Natural killer cell (primary cell): ENCODE data around the gene SURF4. TPM values are rescaled to one million over a fixed set of nuclear protein-coding genes. Genes with fewer than 3 reads are reported as not detected.
A peak's percentile ranks its signal among the peaks of the same experiment; 100 is the strongest.

ENCODE experiments used
- ATAC-seq, 3 donors: fragments of 150-1000 bp in 2 of 3; fragments of 200-7000 bp in 1 of 3; cut with Tn5 transposase; 1 replicate in 1 of 3; 2 replicates in 2 of 3; pipeline ENCODE4 v1.10.0; 2021; ENCODE audit warnings: mild to moderate bottlenecking in 2 of 3, moderate library complexity in 2 of 3
- DNase-seq, 2 donors: peaks; one replicate each; pipeline versions ENCODE4 v3.0.0 to v3.0.0-alpha.2; 2013 to 2021; ENCODE audit warnings: mixed read lengths in 1 of 2
- H3K27ac ChIP-seq: one replicate; pipeline ENCODE4 v1.5.1; 2013; ENCODE audit warnings: mild to moderate bottlenecking, low read length
- H3K27me3 ChIP-seq: one replicate; pipeline ENCODE4 v1.6.1; 2013; ENCODE audit warnings: low read length; ENCODE audit not compliant: control insufficient read depth, insufficient read depth
- H3K36me3 ChIP-seq: one replicate; pipeline ENCODE4 v1.6.1; 2013; ENCODE audit warnings: low read length; ENCODE audit not compliant: control insufficient read depth, insufficient read depth
- H3K4me1 ChIP-seq: one replicate; pipeline ENCODE4 v1.6.1; 2013; ENCODE audit warnings: low read length; ENCODE audit not compliant: control insufficient read depth, insufficient read depth
- H3K4me3 ChIP-seq: one replicate; pipeline ENCODE4 v1.5.1; 2013; ENCODE audit warnings: low read length
- H3K9me3 ChIP-seq: one replicate; pipeline ENCODE4 v1.6.1; 2013; ENCODE audit warnings: low read length; ENCODE audit not compliant: control insufficient read depth, insufficient read depth
- H3K27ac Mint-ChIP-seq, 2 donors: one replicate each; pipeline ENCODE4 v1.8.0; 2022; ENCODE audit warnings: mild to moderate bottlenecking in 2 of 2, mixed read lengths in 2 of 2, moderate library complexity in 1 of 2
- H3K27me3 Mint-ChIP-seq, 2 donors: one replicate each; pipeline ENCODE4 v1.8.0; 2022; ENCODE audit warnings: low read depth in 2 of 2, mixed read lengths in 2 of 2
- H3K36me3 Mint-ChIP-seq: one replicate; pipeline ENCODE4 v1.8.0; 2022; ENCODE audit warnings: mixed read lengths
- H3K4me1 Mint-ChIP-seq, 2 donors: one replicate each; pipeline ENCODE4 v1.8.0; 2022; ENCODE audit warnings: mixed read lengths in 2 of 2
- H3K4me3 Mint-ChIP-seq: one replicate; pipeline ENCODE4 v1.8.0; 2022; ENCODE audit warnings: mild to moderate bottlenecking, moderate library complexity, mixed read lengths
- H3K9me3 Mint-ChIP-seq, 2 donors: one replicate each; pipeline ENCODE4 v1.8.0; 2022; ENCODE audit warnings: mixed read lengths in 2 of 2
- WGBS: methylation state at CpG from one replicate; pipeline ENCODE4 v1.1.7; 2013; ENCODE audit warnings: missing lambda C conversion rate; ENCODE audit not compliant: insufficient coverage; 5-methylcytosine and 5-hydroxymethylcytosine counted together
- intact Hi-C: fragments of 100-400 bp; cut with micrococcal nuclease; formaldehyde crosslinking; loops from one replicate; pipeline ENCODE4 v1.14.2; 2022
- total RNA-seq, 4 donors: library from RNA; stranded (reverse); fragments of 120-200 nt in 1 of 4; gene quantifications; one replicate each; pipeline versions ENCODE4 v1.2.3 to v1.2.4, GENCODE V29; 2013 to 2022
- TF ChIP-seq, protein P1 (sequence below): fragments of 200-600 bp; IDR thresholded peaks from one replicate; pipeline ENCODE4 v1.8.0; 2022; ENCODE audit warnings: antibody characterized with exemption

The SURF4 gene
- total RNA-seq, 3 donors from 2014 or later (not counting 1 experiment from before 2014, with no cell fraction given): 111 to 135 (median 114) TPM

DNA sequence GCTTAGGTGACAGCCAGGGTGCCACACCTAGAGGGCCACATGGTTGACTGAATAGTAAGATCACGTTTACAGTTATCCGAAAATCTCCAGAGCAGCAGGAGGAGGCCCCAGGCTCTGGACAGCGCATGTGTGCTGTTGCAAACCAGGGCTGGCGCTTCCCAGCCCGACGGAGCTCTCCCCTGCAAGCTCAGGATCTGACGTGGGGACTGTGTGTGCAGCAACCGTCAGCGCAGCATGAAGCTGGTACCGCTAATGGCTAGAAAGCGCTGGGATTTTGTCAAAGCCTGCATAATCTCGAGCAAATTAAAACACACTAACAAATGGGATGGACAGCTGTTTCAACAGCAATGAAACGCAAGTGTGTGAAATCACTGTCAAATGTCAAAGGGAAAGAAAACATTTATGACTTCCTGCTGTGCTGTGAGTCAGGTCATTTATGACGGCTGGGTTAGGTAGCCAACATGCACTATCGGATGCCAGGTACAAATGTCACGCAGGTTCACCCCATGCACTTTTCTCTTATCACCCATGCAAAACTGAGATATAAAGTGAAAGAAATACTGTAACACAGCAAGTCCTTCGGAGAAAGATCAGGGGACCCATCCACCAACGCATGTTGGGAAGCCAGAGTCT is 7.5 kb downstream of the SURF4 start:
- peaks cover 61 to 73% of the 10 kb centered on the region in 2 donors for H3K4me1 Mint-ChIP-seq
- no peaks in the 10 kb centered on the region for H3K27me3 Mint-ChIP-seq
- H3K36me3 Mint-ChIP-seq: peaks cover 6% of the 10 kb centered on the region
- intact Hi-C loops: no loop called here
- peak overlapping the region; percentile 45 for H3K4me3 Mint-ChIP-seq
- peak overlapping the region; percentile 90 to 96 for H3K27ac Mint-ChIP-seq
- H3K36me3 ChIP-seq: peaks cover 50% of the 10 kb centered on the region
- 83% methylated on average over 18 of the region's 18 CpGs for WGBS
- ATAC-seq: no peak
- TF ChIP-seq, protein P1, sequence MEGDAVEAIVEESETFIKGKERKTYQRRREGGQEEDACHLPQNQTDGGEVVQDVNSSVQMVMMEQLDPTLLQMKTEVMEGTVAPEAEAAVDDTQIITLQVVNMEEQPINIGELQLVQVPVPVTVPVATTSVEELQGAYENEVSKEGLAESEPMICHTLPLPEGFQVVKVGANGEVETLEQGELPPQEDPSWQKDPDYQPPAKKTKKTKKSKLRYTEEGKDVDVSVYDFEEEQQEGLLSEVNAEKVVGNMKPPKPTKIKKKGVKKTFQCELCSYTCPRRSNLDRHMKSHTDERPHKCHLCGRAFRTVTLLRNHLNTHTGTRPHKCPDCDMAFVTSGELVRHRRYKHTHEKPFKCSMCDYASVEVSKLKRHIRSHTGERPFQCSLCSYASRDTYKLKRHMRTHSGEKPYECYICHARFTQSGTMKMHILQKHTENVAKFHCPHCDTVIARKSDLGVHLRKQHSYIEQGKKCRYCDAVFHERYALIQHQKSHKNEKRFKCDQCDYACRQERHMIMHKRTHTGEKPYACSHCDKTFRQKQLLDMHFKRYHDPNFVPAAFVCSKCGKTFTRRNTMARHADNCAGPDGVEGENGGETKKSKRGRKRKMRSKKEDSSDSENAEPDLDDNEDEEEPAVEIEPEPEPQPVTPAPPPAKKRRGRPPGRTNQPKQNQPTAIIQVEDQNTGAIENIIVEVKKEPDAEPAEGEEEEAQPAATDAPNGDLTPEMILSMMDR: no peak
- H3K4me1 ChIP-seq: peaks cover 65% of the 10 kb centered on the region
- no peaks in the 10 kb centered on the region for H3K27me3 ChIP-seq
- H3K9me3 Mint-ChIP-seq: no peaks in the 10 kb centered on the region
- DNase-seq: no peak
- H3K27ac ChIP-seq: no peak overlapping the region
- H3K9me3 ChIP-seq: no peaks in the 10 kb centered on the region
- no peak overlapping the region for H3K4me3 ChIP-seq

- no peaks in the 10 kb centered on the region for H3K27me3 Mint-ChIP-seq
- Histone ChIP-seq H3K27me3 (no peaks in the 10 kb centered on the region), H3K27ac (no peak overlapping the region), H3K36me3 (peaks cover 51% of the 10 kb centered on the region), H3K9me3 (no peaks in the 10 kb centered on the region), H3K4me3 (no peak overlapping the region), H3K4me1 (peaks cover 60% of the 10 kb centered on the region)
- 92% methylated on average over 10 of the region's 10 CpGs for WGBS
- H3K9me3 Mint-ChIP-seq: no peaks in the 10 kb centered on the region
- TF ChIP-seq, protein P1: no peak
- H3K4me3 Mint-ChIP-seq: no peak overlapping the region
- peaks cover 63 to 74% of the 10 kb centered on the region in 2 donors for H3K4me1 Mint-ChIP-seq
- DNase-seq (no peak), ATAC-seq (no peak)
- no peak overlapping the region for H3K27ac Mint-ChIP-seq
- peaks cover 7% of the 10 kb centered on the region for H3K36me3 Mint-ChIP-seq
- intact Hi-C loops: no loop called here
These were observed 8.1 kb downstream of the SURF4 start for GRCh38 chr9:133367778-133368177.

DNA sequence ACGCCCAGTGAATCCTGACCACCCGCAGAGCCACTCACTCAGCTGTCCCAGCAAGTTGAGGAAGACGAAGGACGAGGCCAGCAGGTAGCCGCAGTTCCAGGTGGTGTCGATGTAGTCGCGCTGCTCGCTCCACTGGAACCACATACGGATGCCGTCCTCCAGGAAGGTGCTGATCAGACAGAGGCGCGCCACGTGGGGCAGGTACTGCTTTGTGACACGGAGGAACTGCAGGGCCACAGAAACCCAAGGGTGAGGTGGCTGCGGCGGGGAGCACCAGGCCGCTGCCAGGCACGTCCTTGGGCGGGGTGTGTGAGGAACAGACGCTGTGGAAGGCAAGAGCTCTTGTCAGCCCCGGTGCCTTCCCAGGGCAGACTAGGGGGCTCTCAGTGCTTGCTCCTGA is 8.6 kb downstream of the SURF4 start:
- ATAC-seq: no peak
- Mint-ChIP-seq H3K4me3 (no peak overlapping the region), H3K36me3 (peaks cover 7% of the 10 kb centered on the region), H3K27me3 (no peaks in the 10 kb centered on the region), H3K4me1 (peaks cover 57 to 68% of the 10 kb centered on the region in 2 donors), H3K27ac (no peak overlapping the region), H3K9me3 (no peaks in the 10 kb centered on the region)
- intact Hi-C loops: no loop called here
- Histone ChIP-seq H3K27me3 (no peaks in the 10 kb centered on the region), H3K9me3 (no peaks in the 10 kb centered on the region), H3K4me1 (peaks cover 54% of the 10 kb centered on the region), H3K4me3 (no peak overlapping the region), H3K27ac (no peak overlapping the region), H3K36me3 (peaks cover 55% of the 10 kb centered on the region)
- TF ChIP-seq, protein P1: no peak
- DNase-seq: no peak
- 95% methylated on average over 22 of the region's 22 CpGs for WGBS

- H3K4me3 ChIP-seq: no peak overlapping the region
- peaks cover 49 to 64% of the 10 kb centered on the region in 2 donors for H3K4me1 Mint-ChIP-seq
- no peak overlapping the region for H3K4me3 Mint-ChIP-seq
- H3K27me3 ChIP-seq: no peaks in the 10 kb centered on the region
- intact Hi-C loops: no loop called here
- TF ChIP-seq, protein P1: no peak
- DNase-seq: no peak
- H3K36me3 ChIP-seq: peaks cover 63% of the 10 kb centered on the region
- no peak overlapping the region for H3K27ac Mint-ChIP-seq
- H3K27me3 Mint-ChIP-seq: no peaks in the 10 kb centered on the region
- H3K4me1 ChIP-seq: peaks cover 46% of the 10 kb centered on the region
- H3K9me3 ChIP-seq: no peaks in the 10 kb centered on the region
- WGBS: 95% methylated on average over 11 of the region's 11 CpGs
- H3K27ac ChIP-seq: no peak overlapping the region
- peaks cover 7% of the 10 kb centered on the region for H3K36me3 Mint-ChIP-seq
- no peak for ATAC-seq
- H3K9me3 Mint-ChIP-seq: no peaks in the 10 kb centered on the region
These were observed 9.4 kb downstream of the SURF4 start for GRCh38 chr9:133366435-133366834.
